Fibroblast of the aortic adventitia (primary cell): ENCODE measurements around the gene CNTROB. TPM values are rescaled to one million over a fixed set of nuclear protein-coding genes. Genes with fewer than 3 reads are reported as not detected.

Source experiments
- DNase-seq: peaks from one replicate; pipeline ENCODE4 v3.0.0-alpha.2; 2010; ENCODE audit warnings: low read depth
- H3K4me3 ChIP-seq: 2 replicates; pipeline ENCODE4 v1.5.1; 2011; ENCODE audit warnings: low read depth, mild to moderate bottlenecking, control low read depth, low read length, moderate library complexity
- CTCF ChIP-seq: IDR thresholded peaks from 2 replicates; pipeline ENCODE4 v1.5.1; 2011; ENCODE audit warnings: mild to moderate bottlenecking, low read length, control low read depth, inconsistent platforms; ENCODE audit not compliant: insufficient read depth
- total RNA-seq: library from RNA; depleted of rRNA; stranded (reverse); fragments of >200 nt; gene quantifications from 2 replicates; pipeline ENCODE4 v1.2.3, GENCODE V29; 2012; ENCODE audit warnings: low replicate concordance

Gene CNTROB
- total RNA-seq, 1 donor = 31.4 TPM

GRCh38 chr17:7894226-7894625, 37.8 kb upstream of the CNTROB start:
- no peak overlapping the region for H3K4me3 ChIP-seq
- DNase-seq = no peak
- TF ChIP-seq CTCF = no peak

- DNase-seq = no peak
- H3K4me3 ChIP-seq = no peak overlapping the region
- no peak for TF ChIP-seq CTCF
Measured at GRCh38 chr17:7894866-7895265, 37.1 kb upstream of the CNTROB start.

GRCh38 chr17:7897090-7897489, 34.9 kb upstream of the CNTROB start:
- DNase-seq = no peak
- TF ChIP-seq CTCF = no peak
- H3K4me3 ChIP-seq = no peak overlapping the region

- peak; percentile 62 for TF ChIP-seq CTCF
- peak; percentile 75 for DNase-seq
Measured at GRCh38 chr17:7897773-7898172, 34.2 kb upstream of the CNTROB start.

GRCh38 chr17:7903154-7904103, 28.6 kb upstream of the CNTROB start:
- no peak for DNase-seq
- no peak overlapping the region for H3K4me3 ChIP-seq
- no peak for TF ChIP-seq CTCF

More at GRCh38 chr17:7897773-7898172, 34.2 kb upstream of the CNTROB start:
- H3K4me3 ChIP-seq = no peak overlapping the region

GRCh38 chr17:7909089-7909488, 22.9 kb upstream of the CNTROB start:
- H3K4me3 ChIP-seq = no peak overlapping the region
- no peak for DNase-seq
- TF ChIP-seq CTCF = no peak
